Right lung (tissue), 5 donors: ENCODE data around the gene SIRPB2. TPM values are rescaled to one million over a fixed set of nuclear protein-coding genes. Genes with fewer than 3 reads are reported as not detected.

Source experiments
- DNase-seq, 2 donors: peaks; one replicate each; pipeline ENCODE4 v3.0.0-alpha.2; 2013
- polyA plus RNA-seq, 5 donors: library from polyadenylated mRNA; unstranded; fragments of 120-200 nt; gene quantifications; one replicate each; pipeline versions ENCODE4 v1.2.1 to v1.2.3, GENCODE V29; 2013; ENCODE audit warnings: inconsistent platforms in 1 of 5, low replicate concordance in 1 of 5; ENCODE audit not compliant: insufficient read length in 5 of 5, insufficient read depth in 1 of 5

The SIRPB2 gene
- polyA plus RNA-seq, 5 donors, result 1.3 to 3.0 (median 1.8) TPM

GRCh38 chr20:1442304-1442703 lies 48.9 kb downstream of the SIRPB2 start:
- no peak for DNase-seq

- no peak for DNase-seq
These were observed 50.1 kb downstream of the SIRPB2 start for GRCh38 chr20:1441133-1441532.

- DNase-seq, result no peak
These were observed 51.2 kb downstream of the SIRPB2 start for GRCh38 chr20:1440024-1440423.

- DNase-seq, result no peak
These were observed 52.9 kb downstream of the SIRPB2 start for GRCh38 chr20:1438361-1438760.

- peak; percentile 24 to 51 for DNase-seq
These were observed 53.9 kb downstream of the SIRPB2 start for GRCh38 chr20:1437235-1437904.

GRCh38 chr20:1436263-1436662 lies 55.0 kb downstream of the SIRPB2 start:
- DNase-seq, result no peak

GRCh38 chr20:1435337-1435699 lies 55.9 kb downstream of the SIRPB2 start:
- DNase-seq, result no peak

GRCh38 chr20:1434571-1435336 lies 56.5 kb downstream of the SIRPB2 start:
- DNase-seq, result no peak

- DNase-seq, result no peak
These were observed 60.1 kb downstream of the SIRPB2 start for GRCh38 chr20:1431158-1431557.

GRCh38 chr20:1430004-1430451 lies 61.2 kb downstream of the SIRPB2 start:
- DNase-seq, result no peak

- no peak for DNase-seq
These were observed 62.0 kb downstream of the SIRPB2 start for GRCh38 chr20:1429143-1429728.

GRCh38 chr20:1427457-1428054 lies 63.7 kb downstream of the SIRPB2 start:
- DNase-seq, result no peak

GRCh38 chr20:1426231-1426849 lies 64.9 kb downstream of the SIRPB2 start:
- no peak for DNase-seq

Other genes with a start within 250 kb of the SIRPB2 start
- 1 to 10 TPM; 1.5 to 3.4 (median 2.2) TPM for gene SNPH, start 225.1 kb downstream of the SIRPB2 start, polyA plus RNA-seq
- gene SDCBP2, start 162.3 kb downstream of the SIRPB2 start, polyA plus RNA-seq, result 1 to 10 TPM; 1.8 to 4.3 (median 3.2) TPM
- gene FKBP1A, start 98.4 kb downstream of the SIRPB2 start, polyA plus RNA-seq, result 100 to 1,000 TPM; 439 to 529 (median 459) TPM
- 10 to 100 TPM; 82.5 to 96.7 (median 93.7) TPM for gene NSFL1C, start 24.6 kb downstream of the SIRPB2 start, polyA plus RNA-seq
- under 1 TPM in 1 of 5 donors, not detected in 4; 0.09 TPM for gene SIRPD, start 66.3 kb upstream of the SIRPB2 start, polyA plus RNA-seq
- gene SIRPB1, start 128.6 kb upstream of the SIRPB2 start, polyA plus RNA-seq, result 1 to 10 TPM in 3 of 5 donors, under 1 TPM in 2; 0.45 to 1.6 (median 1.2) TPM
- under 1 TPM in 3 of 5 donors, not detected in 2; 0.24 to 0.41 (median 0.37) TPM for gene SIRPG, start 166.4 kb upstream of the SIRPB2 start, polyA plus RNA-seq